ENCODE results near the gene MBD4.

Gene MBD4

GRCh38 chr3:129475863-129476262, 36.1 kb upstream of the MBD4 start:
- H3K27ac Mint-ChIP-seq: no peak overlapping the region
- no peak for ATAC-seq (replicated peaks)
- no peaks in the 10 kb centered on the region for H3K27me3 Mint-ChIP-seq
- peaks cover 4% of the 10 kb centered on the region for H3K36me3 Mint-ChIP-seq (ENCODE audit: insufficient read depth)
- no peak overlapping the region for H3K4me3 Mint-ChIP-seq
- H3K4me1 Mint-ChIP-seq (ENCODE audit: low read depth in 2 of 2): no peaks in the 10 kb centered on the region
- no peaks in the 10 kb centered on the region for H3K9me3 Mint-ChIP-seq
- DNase-seq: no peak

GRCh38 chr3:129474984-129475804, 35.4 kb upstream of the MBD4 start:
- H3K36me3 Mint-ChIP-seq (ENCODE audit: insufficient read depth): peaks cover 4% of the 10 kb centered on the region
- H3K27ac Mint-ChIP-seq: no peak overlapping the region

DNA sequence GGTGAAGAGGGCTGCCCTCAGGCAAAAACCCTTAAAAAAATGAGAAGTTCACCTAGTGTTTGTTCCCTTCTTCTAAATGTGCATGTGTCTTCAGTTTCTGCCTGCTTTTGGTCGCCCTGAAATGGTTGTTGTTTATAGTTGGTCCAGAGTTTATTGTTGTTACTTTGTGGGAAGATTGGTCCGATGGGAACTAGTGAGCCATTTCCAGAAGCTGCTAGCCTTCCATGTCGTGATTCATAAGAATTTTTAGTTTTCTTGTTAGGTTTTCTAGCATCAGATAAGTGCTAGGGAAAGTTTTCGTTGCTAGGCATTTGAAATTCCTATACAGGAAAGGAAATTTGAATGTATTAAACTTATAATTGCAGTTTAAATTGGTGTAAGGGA, 34.0 kb upstream of the MBD4 start:
- H3K4me3 Mint-ChIP-seq: no peak overlapping the region
- H3K27me3 Mint-ChIP-seq: no peaks in the 10 kb centered on the region
- no peaks in the 10 kb centered on the region for H3K4me1 Mint-ChIP-seq (ENCODE audit: low read depth in 2 of 2)
- DNase-seq (no peak), ATAC-seq (replicated peaks) (no peak)
- peaks cover 4% of the 10 kb centered on the region for H3K36me3 Mint-ChIP-seq (ENCODE audit: insufficient read depth)
- H3K9me3 Mint-ChIP-seq: no peaks in the 10 kb centered on the region
- no peak overlapping the region for H3K27ac Mint-ChIP-seq

More at GRCh38 chr3:129474984-129475804, 35.4 kb upstream of the MBD4 start:
- Mint-ChIP-seq H3K4me1 (ENCODE audit: low read depth in 2 of 2) (no peaks in the 10 kb centered on the region), H3K4me3 (no peak overlapping the region), H3K27me3 (no peaks in the 10 kb centered on the region), H3K9me3 (no peaks in the 10 kb centered on the region)
- no peak for DNase-seq
- no peak for ATAC-seq (replicated peaks)

- H3K36me3 Mint-ChIP-seq (ENCODE audit: insufficient read depth): peaks cover 4% of the 10 kb centered on the region
- H3K4me1 Mint-ChIP-seq (ENCODE audit: low read depth in 2 of 2): no peaks in the 10 kb centered on the region
- H3K9me3 Mint-ChIP-seq: no peaks in the 10 kb centered on the region
- no peak overlapping the region for H3K4me3 Mint-ChIP-seq
- H3K27me3 Mint-ChIP-seq: no peaks in the 10 kb centered on the region
- ATAC-seq (replicated peaks): no peak
- DNase-seq: no peak
- H3K27ac Mint-ChIP-seq: no peak overlapping the region
These were observed 33.5 kb upstream of the MBD4 start for GRCh38 chr3:129473067-129473768.

DNA sequence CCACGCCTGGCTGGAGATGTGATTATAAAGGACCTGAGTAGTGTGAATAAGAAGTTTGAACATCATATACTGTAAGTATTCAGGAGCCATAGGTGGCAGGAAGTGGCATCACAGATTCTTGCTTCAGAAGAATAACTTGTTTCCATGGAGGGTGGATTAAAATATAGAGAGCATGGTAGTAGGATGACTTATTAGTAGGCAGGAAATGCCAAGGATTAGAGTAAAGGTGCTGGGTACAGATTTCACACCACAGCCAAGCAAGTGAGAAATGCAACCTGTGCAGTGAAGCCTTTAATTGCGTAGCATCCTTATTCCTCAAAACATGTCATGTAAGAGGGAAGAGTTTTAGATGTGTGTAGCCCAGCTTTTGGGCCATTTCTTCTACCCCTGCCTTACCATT, 31.1 kb upstream of the MBD4 start:
- ATAC-seq (replicated peaks) (no peak), DNase-seq (no peak)
- H3K27ac Mint-ChIP-seq: no peak overlapping the region
- no peak overlapping the region for H3K4me3 Mint-ChIP-seq
- H3K4me1 Mint-ChIP-seq (ENCODE audit: low read depth in 2 of 2): no peaks in the 10 kb centered on the region
- no peaks in the 10 kb centered on the region for H3K27me3 Mint-ChIP-seq
- peaks cover under 1% of the 10 kb centered on the region for H3K36me3 Mint-ChIP-seq (ENCODE audit: insufficient read depth)
- no peaks in the 10 kb centered on the region for H3K9me3 Mint-ChIP-seq

GRCh38 chr3:129469026-129469425, 29.3 kb upstream of the MBD4 start:
- no peaks in the 10 kb centered on the region for H3K9me3 Mint-ChIP-seq
- peaks cover 5% of the 10 kb centered on the region for H3K36me3 Mint-ChIP-seq (ENCODE audit: insufficient read depth)
- H3K27me3 Mint-ChIP-seq: no peaks in the 10 kb centered on the region
- H3K27ac Mint-ChIP-seq: peak overlapping the region in 1 of 2 donors; percentile 1
- no peaks in the 10 kb centered on the region for H3K4me1 Mint-ChIP-seq (ENCODE audit: low read depth in 2 of 2)
- ATAC-seq (replicated peaks) (no peak), DNase-seq (no peak)
- no peak overlapping the region for H3K4me3 Mint-ChIP-seq

GRCh38 chr3:129467932-129468331, 28.2 kb upstream of the MBD4 start:
- no peak for ATAC-seq (replicated peaks)
- no peak overlapping the region for H3K27ac Mint-ChIP-seq
- no peaks in the 10 kb centered on the region for H3K27me3 Mint-ChIP-seq
- H3K4me1 Mint-ChIP-seq (ENCODE audit: low read depth in 2 of 2): no peaks in the 10 kb centered on the region
- H3K9me3 Mint-ChIP-seq: no peaks in the 10 kb centered on the region
- no peak overlapping the region for H3K4me3 Mint-ChIP-seq
- H3K36me3 Mint-ChIP-seq (ENCODE audit: insufficient read depth): peaks cover 5% of the 10 kb centered on the region
- DNase-seq: no peak

DNA sequence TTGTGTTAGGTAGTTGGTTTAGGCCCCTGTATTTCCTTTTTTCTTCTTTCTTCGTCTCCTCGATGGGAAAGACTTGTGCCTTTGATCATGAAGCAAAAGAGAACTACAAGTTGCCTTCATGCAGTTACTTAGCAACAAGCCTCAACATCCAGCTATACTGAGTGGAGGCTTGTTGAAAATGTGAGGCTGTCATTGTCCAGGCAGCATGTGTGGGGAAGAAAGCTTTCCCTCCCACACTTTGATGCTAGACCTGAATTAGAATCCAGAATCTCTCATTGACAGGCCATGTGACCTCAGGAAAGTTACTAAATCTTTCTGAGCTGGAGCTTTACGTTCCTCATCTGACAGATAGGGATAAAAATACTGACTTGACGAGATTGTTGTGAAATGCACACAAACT, 24.0 kb upstream of the MBD4 start:
- H3K4me3 Mint-ChIP-seq: no peak overlapping the region

DNA sequence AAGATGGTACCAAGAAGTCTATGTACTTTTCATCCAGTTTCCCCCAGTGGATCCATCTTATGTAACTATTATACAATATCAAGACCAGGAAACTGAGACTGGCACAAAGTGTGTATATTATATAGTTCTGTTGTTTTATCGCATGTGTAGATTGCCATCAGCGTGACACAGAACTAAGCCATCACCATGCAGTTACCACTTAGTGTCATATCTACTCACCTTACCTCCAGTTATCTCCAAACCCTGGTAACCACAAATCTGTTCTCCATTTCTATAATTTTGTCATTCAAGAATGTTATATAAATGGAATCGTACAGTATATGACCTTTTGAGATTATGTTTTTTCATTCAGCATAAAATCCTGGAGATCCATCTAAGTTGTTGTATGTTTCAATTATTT, 23.3 kb upstream of the MBD4 start:
- Mint-ChIP-seq H3K4me3 (no peak overlapping the region), H3K4me1 (ENCODE audit: low read depth in 2 of 2) (no peaks in the 10 kb centered on the region), H3K27ac (no peak overlapping the region), H3K27me3 (no peaks in the 10 kb centered on the region), H3K36me3 (ENCODE audit: insufficient read depth) (peaks cover 5% of the 10 kb centered on the region), H3K9me3 (no peaks in the 10 kb centered on the region)
- DNase-seq (no peak), ATAC-seq (replicated peaks) (no peak)

More for the DNA sequence above, 24.0 kb upstream of the MBD4 start:
- no peak for ATAC-seq (replicated peaks)
- H3K36me3 Mint-ChIP-seq (ENCODE audit: insufficient read depth): peaks cover 5% of the 10 kb centered on the region
- no peaks in the 10 kb centered on the region for H3K27me3 Mint-ChIP-seq
- no peak for DNase-seq
- no peak overlapping the region for H3K27ac Mint-ChIP-seq
- no peaks in the 10 kb centered on the region for H3K4me1 Mint-ChIP-seq (ENCODE audit: low read depth in 2 of 2)
- no peaks in the 10 kb centered on the region for H3K9me3 Mint-ChIP-seq

DNA sequence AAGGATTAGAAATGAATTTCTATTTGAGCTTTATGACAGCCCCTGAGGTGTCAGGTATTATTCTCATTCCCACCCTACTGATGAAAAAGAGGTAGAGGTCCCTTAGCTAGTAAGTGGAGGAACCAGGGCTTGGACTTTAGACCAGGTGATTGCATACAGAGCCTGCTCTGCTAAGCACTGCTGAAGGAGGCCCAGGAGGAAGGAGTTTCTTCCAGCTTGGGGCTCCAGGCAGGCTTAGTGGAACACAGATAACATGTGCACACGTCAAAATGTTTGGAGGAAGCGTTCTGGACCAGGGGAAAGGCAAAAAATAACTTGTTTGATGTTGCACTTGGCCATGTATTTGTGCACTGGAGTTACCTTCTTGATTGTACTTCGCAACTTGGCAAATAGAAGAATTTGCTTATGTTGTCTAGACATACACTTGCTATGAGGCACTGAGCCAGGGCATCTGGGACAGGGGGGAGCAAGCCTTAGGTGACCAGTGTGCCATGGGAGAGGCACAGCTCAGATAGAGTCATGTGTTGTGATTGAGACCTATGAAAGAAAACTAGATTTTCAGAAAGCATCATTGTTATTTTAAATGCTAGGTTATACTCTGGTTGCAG, 22.7 kb upstream of the MBD4 start:
- H3K27me3 Mint-ChIP-seq: no peaks in the 10 kb centered on the region
- no peak for DNase-seq
- no peak overlapping the region for H3K4me3 Mint-ChIP-seq
- peaks cover 5% of the 10 kb centered on the region for H3K36me3 Mint-ChIP-seq (ENCODE audit: insufficient read depth)
- H3K27ac Mint-ChIP-seq: no peak overlapping the region
- no peaks in the 10 kb centered on the region for H3K4me1 Mint-ChIP-seq (ENCODE audit: low read depth in 2 of 2)
- no peak for ATAC-seq (replicated peaks)
- H3K9me3 Mint-ChIP-seq: no peaks in the 10 kb centered on the region

GRCh38 chr3:129461461-129462146, 21.9 kb upstream of the MBD4 start:
- H3K4me1 Mint-ChIP-seq (ENCODE audit: low read depth in 2 of 2): no peaks in the 10 kb centered on the region
- peaks cover 5% of the 10 kb centered on the region for H3K36me3 Mint-ChIP-seq (ENCODE audit: insufficient read depth)
- ATAC-seq (replicated peaks): no peak
- no peak overlapping the region for H3K4me3 Mint-ChIP-seq
- H3K27ac Mint-ChIP-seq: no peak overlapping the region
- no peak for DNase-seq
- H3K9me3 Mint-ChIP-seq: no peaks in the 10 kb centered on the region
- no peaks in the 10 kb centered on the region for H3K27me3 Mint-ChIP-seq

DNA sequence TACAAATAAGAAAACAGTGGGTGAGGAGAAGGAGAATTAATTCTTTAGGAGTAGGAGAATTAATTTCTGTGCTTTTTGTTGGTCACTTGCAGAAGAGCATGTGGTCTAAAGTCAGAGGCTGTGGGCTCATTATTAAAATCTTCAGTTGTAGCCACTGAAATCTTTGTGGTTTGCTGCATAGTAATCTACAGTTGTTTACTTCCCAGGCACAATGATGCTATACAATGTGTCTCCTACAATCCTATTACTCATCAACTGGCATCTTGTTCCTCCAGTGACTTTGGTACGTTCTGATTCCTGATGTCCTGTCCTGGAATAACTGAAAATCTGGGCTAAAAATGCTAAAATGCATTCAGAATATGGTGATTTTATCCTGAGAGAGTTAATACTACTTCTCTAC, 21.3 kb upstream of the MBD4 start:
- Mint-ChIP-seq H3K36me3 (ENCODE audit: insufficient read depth) (peaks cover 5% of the 10 kb centered on the region), H3K27me3 (no peaks in the 10 kb centered on the region), H3K4me3 (no peak overlapping the region), H3K9me3 (no peaks in the 10 kb centered on the region), H3K27ac (no peak overlapping the region), H3K4me1 (ENCODE audit: low read depth in 2 of 2) (no peaks in the 10 kb centered on the region)
- ATAC-seq (replicated peaks): no peak
- no peak for DNase-seq

GRCh38 chr3:129460572-129460971, 20.8 kb upstream of the MBD4 start:
- H3K36me3 Mint-ChIP-seq (ENCODE audit: insufficient read depth): peaks cover 2% of the 10 kb centered on the region
- DNase-seq (no peak), ATAC-seq (replicated peaks) (no peak)
- H3K4me3 Mint-ChIP-seq: no peak overlapping the region
- peak overlapping the region in 1 of 2 donors; percentile 48 for H3K27ac Mint-ChIP-seq
- H3K27me3 Mint-ChIP-seq: no peaks in the 10 kb centered on the region
- H3K9me3 Mint-ChIP-seq: no peaks in the 10 kb centered on the region
- no peaks in the 10 kb centered on the region for H3K4me1 Mint-ChIP-seq (ENCODE audit: low read depth in 2 of 2)
